Measurements from ENCODE around the gene CNTNAP2. TPM values are rescaled to one million over a fixed set of nuclear protein-coding genes. Genes with fewer than 3 reads are reported as not detected.

Gene CNTNAP2
- total RNA-seq, 1 donor from 2014 or later: 9.2 TPM

DNA sequence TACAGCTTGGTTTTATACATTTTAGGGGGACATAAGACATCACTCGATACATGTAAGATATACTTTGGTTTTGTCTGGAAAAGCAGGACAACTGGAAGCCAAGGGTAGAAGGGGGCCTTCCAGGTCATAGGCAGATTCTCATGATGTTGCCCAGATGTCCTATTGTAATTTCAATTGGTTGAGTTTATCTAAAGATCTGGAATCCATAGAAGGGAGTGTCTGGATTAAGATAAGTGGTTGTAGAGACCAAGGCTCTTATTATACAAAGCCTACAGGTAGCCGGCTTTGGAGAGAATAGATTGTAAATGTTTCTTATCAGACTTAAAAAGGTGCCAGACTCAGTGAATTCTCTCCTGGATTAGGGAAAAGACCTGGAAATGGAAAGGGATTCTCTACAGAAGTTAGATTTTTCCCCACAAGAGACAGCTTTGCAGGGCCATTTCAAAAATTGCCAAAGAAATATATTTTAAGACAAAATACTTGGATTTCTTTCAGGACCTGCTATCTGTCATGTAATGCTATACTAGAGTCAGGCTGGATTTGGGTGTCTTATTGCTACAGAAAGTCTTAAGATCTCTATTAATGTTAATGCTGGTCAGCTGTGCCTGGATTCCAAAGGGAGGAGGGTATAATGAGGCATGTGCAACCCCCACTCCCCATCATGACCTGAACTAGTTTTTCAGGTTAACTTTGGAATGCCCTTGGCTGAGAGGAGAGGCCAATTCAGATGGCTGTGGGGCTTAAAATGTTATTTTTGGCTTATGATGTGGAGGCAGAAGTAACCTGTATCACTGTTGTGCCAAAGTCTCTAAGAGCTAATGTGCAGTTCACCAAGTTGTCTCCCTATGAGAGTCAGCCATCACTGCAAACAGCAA, 1962.8 kb downstream of the CNTNAP2 start:
- DNase-seq (ENCODE audit: low read depth): no peak
- no peak overlapping the region for H3K4me3 ChIP-seq (ENCODE audit: low read depth, low read length)
- TF ChIP-seq, protein P1, sequence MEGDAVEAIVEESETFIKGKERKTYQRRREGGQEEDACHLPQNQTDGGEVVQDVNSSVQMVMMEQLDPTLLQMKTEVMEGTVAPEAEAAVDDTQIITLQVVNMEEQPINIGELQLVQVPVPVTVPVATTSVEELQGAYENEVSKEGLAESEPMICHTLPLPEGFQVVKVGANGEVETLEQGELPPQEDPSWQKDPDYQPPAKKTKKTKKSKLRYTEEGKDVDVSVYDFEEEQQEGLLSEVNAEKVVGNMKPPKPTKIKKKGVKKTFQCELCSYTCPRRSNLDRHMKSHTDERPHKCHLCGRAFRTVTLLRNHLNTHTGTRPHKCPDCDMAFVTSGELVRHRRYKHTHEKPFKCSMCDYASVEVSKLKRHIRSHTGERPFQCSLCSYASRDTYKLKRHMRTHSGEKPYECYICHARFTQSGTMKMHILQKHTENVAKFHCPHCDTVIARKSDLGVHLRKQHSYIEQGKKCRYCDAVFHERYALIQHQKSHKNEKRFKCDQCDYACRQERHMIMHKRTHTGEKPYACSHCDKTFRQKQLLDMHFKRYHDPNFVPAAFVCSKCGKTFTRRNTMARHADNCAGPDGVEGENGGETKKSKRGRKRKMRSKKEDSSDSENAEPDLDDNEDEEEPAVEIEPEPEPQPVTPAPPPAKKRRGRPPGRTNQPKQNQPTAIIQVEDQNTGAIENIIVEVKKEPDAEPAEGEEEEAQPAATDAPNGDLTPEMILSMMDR (conservative IDR thresholded peaks at IDR 0.05; ENCODE audit: low read depth, low read length): no peak

DNA sequence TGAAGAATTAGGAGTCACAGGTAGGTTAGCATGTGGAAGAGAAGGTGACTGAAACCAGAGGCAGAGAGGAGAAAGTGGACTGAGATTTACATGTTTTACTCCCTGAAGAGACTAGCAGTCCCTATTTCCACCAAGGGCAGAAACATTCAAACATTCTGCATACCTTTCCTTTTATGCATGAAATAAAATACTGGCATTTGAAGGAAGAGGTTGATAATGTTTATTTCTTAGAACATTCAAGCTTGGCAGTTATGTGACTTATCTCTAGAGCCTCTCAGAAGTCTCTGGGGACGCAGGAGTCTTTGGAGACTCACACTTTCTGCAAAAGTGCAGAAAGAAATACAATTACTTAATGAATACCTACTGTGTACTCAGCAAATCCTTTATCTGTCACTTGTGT, 1966.8 kb downstream of the CNTNAP2 start:
- DNase-seq (ENCODE audit: low read depth): no peak
- H3K4me3 ChIP-seq (ENCODE audit: low read depth, low read length): no peak overlapping the region
- TF ChIP-seq, protein P1 (conservative IDR thresholded peaks at IDR 0.05; ENCODE audit: low read depth, low read length): no peak

DNA sequence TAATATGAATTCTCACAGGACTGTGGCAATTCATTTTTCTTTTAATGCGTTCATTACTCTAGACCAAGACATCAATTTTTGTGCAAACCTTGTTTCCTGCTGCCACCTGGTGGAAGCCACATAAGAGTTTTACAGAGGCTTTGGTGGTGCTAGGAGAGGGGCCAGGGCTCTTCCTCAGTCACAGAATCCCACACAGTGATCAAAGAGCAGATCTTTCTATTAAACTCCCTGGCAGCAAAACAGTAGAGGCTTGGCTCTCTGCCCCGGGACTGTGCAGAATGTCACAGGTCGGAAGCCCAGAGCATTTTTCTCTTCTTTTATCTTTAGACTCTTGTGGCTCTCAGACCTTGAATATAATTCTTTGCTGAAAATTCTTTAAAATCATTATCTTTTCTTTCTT, 1967.5 kb downstream of the CNTNAP2 start:
- H3K4me3 ChIP-seq (ENCODE audit: low read depth, low read length): no peak overlapping the region
- DNase-seq (ENCODE audit: low read depth): no peak
- TF ChIP-seq, protein P1 (conservative IDR thresholded peaks at IDR 0.05; ENCODE audit: low read depth, low read length): peak; percentile 80

DNA sequence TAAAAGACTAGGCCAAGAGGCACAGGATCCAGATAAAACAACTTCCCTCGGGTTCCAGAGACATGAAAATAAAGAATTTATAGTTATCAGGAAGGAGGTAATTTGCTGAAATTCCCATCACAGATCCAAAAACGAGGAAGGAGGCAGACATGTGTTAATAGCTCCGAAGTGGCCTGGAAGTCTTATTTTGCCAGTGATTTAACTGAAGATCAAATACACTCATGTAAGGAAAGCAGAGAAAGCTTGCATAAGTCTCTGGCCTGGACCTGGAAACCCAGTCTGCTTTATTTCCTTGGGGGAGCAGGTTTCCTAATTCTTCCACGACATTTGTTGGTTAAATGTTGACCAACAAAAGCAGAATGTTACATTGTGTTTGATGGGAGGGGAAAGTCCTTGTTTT, 1975.3 kb downstream of the CNTNAP2 start:
- no peak for DNase-seq (ENCODE audit: low read depth)
- TF ChIP-seq, protein P1 (conservative IDR thresholded peaks at IDR 0.05; ENCODE audit: low read depth, low read length): no peak
- no peak overlapping the region for H3K4me3 ChIP-seq (ENCODE audit: low read depth, low read length)

DNA sequence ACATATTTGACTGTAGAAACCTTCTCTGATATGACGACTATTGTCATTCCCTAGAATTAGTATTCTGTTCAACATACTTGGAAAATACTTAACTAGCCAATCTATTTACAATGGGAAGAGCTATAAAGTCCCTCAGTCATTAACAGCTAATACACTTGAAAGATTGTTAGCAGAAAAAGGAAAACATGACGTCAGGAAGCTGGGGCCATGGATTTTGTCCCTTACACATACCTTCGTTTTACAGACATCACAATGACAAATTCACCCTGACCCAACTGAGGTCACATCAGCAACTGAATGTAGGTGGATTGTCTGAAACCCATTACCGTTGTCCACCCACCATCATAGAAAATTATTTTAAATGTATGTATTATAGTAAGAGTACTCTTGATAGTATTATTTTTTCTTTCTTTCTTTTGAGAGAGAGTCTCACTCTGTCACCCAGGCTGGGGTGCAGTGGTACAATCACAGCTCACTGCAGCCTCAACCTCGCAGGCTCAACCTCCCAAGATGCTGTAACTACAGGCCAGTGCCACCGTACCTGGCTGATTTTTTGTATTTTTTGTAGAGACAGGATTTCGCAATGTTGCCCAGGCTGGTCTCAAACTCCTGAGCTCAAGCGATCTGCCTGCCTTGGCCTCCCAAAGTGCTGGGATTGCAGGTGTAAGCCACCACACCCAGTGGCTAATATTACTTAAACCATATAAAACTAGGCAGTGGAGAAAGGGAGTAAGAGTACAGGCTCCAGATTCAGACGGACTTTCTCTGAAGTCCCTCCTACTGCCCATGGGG, 1977.0 kb downstream of the CNTNAP2 start:
- H3K4me3 ChIP-seq (ENCODE audit: low read depth, low read length): no peak overlapping the region
- TF ChIP-seq, protein P1 (conservative IDR thresholded peaks at IDR 0.05; ENCODE audit: low read depth, low read length): no peak
- no peak for DNase-seq (ENCODE audit: low read depth)

DNA sequence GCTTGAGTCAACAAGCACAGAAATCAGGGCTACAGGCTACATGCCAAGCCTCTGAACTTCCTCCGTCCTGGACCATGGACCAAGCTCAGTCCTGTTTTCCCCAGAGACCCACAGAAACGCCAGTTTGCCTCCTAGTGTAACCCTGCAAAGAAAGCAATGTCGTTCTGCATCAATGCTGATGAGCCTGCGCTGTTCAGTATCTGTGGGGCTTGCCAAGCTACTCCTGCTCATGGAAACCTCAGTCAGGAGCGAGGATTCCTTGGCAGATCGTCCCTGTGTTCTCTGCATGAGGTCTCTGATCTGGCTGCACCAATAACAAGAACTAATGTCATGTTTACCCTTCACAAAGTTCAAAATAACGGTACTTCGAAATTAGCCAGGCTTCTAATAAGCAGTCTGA, 1978.5 kb downstream of the CNTNAP2 start:
- no peak for DNase-seq (ENCODE audit: low read depth)
- H3K4me3 ChIP-seq (ENCODE audit: low read depth, low read length): no peak overlapping the region
- TF ChIP-seq, protein P1 (conservative IDR thresholded peaks at IDR 0.05; ENCODE audit: low read depth, low read length): no peak
